Measurements from ENCODE around the gene CYP2S1. TPM values are rescaled to one million over a fixed set of nuclear protein-coding genes. Genes with fewer than 3 reads are reported as not detected.

Gene CYP2S1
- total and polyA plus RNA-seq, 2 donors, result 0.53 to 3.9 TPM

- H3K4me1 ChIP-seq (ENCODE audit: insufficient read depth), result no peaks in the 10 kb centered on the region
- 73% methylated on average over 9 of the region's 9 CpGs for whole genome bisulfite sequencing
- no peak overlapping the region for H3K27ac ChIP-seq (ENCODE audit: low read depth)
- H3K36me3 ChIP-seq (ENCODE audit: insufficient read depth), result no peaks in the 10 kb centered on the region
- H3K4me3 ChIP-seq (ENCODE audit: low read depth, low read length), result no peak overlapping the region
- no peak for DNase-seq (ENCODE audit: extremely low spot score)
These were observed 13.4 kb downstream of the CYP2S1 start for GRCh38 chr19:41206456-41206855.

DNA sequence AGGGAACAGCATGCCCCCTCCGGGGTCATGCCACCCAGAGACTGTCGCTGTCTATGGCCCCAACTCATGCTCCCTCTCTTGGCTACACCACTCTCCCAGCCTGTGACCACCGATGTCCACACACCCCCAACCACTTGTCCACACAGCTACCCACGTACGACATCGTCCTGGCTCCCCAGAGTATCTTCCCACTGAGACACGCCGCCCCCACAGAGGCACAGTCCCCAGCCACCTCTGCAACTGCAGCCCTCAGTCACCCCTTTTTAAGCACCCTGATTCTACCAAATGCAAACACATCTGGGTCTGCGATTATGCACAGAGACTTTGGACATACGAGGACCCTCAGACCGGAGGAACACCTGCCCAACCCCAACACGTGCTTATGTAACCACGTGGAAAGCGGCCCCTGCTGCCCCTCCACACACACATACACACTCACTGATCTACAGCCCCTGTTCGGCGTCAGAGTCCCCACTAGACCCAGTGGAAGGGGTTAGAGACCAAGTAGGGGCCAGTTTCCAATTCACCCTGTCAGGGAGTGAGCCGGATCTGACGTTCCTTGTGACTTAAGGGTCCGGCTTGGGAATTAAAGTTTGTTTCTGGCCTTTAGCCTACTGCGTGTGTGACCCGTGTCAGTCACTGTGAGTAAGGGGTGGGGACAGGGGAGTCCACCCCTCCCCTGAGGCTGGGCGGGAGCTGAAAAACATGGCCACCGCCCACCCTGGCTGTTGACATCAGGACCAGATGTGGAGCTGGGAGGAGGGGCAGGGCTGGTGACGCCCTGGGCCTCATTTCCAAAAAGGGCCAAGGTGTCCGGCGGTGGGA, 14.1 kb downstream of the CYP2S1 start:
- 53% methylated on average over 26 of the region's 26 CpGs for WGBS
- H3K27ac ChIP-seq (ENCODE audit: low read depth), result no peak overlapping the region
- H3K4me3 ChIP-seq (ENCODE audit: low read depth, low read length), result no peak overlapping the region
- no peak for DNase-seq (ENCODE audit: extremely low spot score)
- H3K36me3 ChIP-seq (ENCODE audit: insufficient read depth), result no peaks in the 10 kb centered on the region
- H3K4me1 ChIP-seq (ENCODE audit: insufficient read depth), result no peaks in the 10 kb centered on the region

DNA sequence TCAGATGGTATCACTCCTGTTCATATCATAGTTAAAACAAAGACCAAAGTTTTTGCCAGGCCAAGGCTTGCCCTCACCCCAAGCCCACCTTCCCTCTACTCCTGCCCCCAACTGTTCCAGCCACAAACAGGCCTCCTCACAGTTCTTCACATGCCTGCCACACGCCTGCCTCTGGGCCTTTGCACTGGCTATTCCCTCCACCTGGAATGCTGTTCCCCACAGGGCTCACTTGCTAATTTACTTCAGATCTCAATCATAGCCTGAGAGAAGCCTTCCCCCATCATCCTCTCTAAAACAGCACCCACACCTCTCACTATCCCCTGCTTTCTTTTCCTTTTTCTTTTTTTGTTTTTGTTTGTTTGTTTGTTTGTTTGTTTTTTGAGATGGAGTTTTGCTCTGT, 21.1 kb downstream of the CYP2S1 start:
- H3K4me1 ChIP-seq (ENCODE audit: insufficient read depth), result no peaks in the 10 kb centered on the region
- no peaks in the 10 kb centered on the region for H3K36me3 ChIP-seq (ENCODE audit: insufficient read depth)
- H3K27ac ChIP-seq (ENCODE audit: low read depth), result no peak overlapping the region
- no peak overlapping the region for H3K4me3 ChIP-seq (ENCODE audit: low read depth, low read length)
- no peak for DNase-seq (ENCODE audit: extremely low spot score)
- WGBS, result 96% methylated on average over 1 of the region's 1 CpG

DNA sequence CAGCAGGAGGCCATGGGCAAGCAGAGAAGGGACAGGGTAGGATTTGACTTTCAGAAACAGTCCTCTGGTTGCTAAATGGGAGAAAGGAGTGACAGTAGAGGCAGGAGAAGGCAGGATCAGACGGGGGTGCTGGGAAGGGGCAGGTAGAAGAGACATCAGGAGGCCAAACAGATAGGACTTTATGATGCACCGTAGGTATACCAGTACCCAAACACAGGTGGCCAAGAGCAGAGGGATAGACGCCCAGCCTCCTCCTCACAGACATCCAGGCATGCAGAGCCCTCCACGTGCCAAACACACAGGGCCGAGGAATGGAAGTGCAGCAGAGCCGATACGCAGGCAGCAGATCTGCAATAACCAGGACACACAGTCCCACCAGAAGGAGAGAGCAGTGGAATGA, 24.7 kb downstream of the CYP2S1 start:
- no peak overlapping the region for H3K27ac ChIP-seq (ENCODE audit: low read depth)
- 62% methylated on average over 7 of the region's 7 CpGs for WGBS
- DNase-seq (ENCODE audit: extremely low spot score), result no peak
- no peaks in the 10 kb centered on the region for H3K36me3 ChIP-seq (ENCODE audit: insufficient read depth)
- H3K4me1 ChIP-seq (ENCODE audit: insufficient read depth), result no peaks in the 10 kb centered on the region
- no peak overlapping the region for H3K4me3 ChIP-seq (ENCODE audit: low read depth, low read length)

- Histone ChIP-seq H3K27ac (ENCODE audit: low read depth) (peak overlapping the region; percentile 94), H3K4me3 (ENCODE audit: low read depth, low read length) (peak overlapping the region; percentile 70), H3K36me3 (ENCODE audit: insufficient read depth) (no peaks in the 10 kb centered on the region), H3K4me1 (ENCODE audit: insufficient read depth) (no peaks in the 10 kb centered on the region)
- DNase-seq (ENCODE audit: extremely low spot score), result no peak
- 61% methylated on average over 7 of the region's 7 CpGs for WGBS
These were observed 25.2 kb downstream of the CYP2S1 start for GRCh38 chr19:41218249-41218614.

GRCh38 chr19:41218615-41219507, 25.8 kb downstream of the CYP2S1 start, which contains the start of gene AXL:
Gene AXL (plus strand): TSS chr19:41219223. CDS start chr19:41219393, 170 bp downstream.
- peak; percentile 91 for DNase-seq (ENCODE audit: extremely low spot score)
- 3% methylated on average over 32 of the region's 32 CpGs for WGBS
- no peaks in the 10 kb centered on the region for H3K36me3 ChIP-seq (ENCODE audit: insufficient read depth)
- H3K4me3 ChIP-seq (ENCODE audit: low read depth, low read length), result peak within 1 kb of the TSS; percentile 70
- H3K4me1 ChIP-seq (ENCODE audit: insufficient read depth), result no peaks in the 10 kb centered on the region
- peak within 1 kb of the TSS; percentile 94 for H3K27ac ChIP-seq (ENCODE audit: low read depth)

DNA sequence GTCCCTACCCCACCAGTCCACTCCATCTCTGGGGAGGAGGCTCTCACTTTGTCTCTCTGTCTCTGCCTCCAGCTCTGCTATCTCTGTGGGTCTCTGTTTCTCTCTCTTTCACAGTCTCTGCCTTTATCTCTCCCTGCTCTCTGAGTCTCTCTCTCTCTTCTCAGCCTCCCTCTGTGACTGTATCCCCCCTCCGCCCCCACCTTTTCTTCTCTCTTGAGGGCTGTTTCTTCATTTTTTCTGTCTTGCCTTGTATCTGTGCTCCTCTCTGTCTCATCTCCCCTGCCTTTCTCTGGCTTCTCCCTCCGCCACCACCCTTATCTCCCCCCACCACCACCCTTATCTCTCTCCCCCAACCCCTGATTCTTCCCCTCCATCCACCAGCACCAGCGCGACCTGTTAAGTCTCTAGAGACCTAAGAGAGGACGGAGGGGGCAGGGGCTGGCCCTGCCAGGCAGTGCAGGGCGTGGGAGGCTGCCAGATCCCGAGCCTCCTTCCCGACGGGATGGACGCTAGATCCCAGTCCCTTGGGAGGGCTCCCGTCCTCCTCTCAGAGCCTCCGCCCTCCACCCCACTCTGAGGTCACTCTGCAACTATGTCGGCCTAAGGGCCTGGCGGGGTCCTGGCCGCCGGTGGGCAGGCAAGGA, 27.0 kb downstream of the CYP2S1 start:
- no peak for DNase-seq (ENCODE audit: extremely low spot score)
- Histone ChIP-seq H3K36me3 (ENCODE audit: insufficient read depth) (no peaks in the 10 kb centered on the region), H3K27ac (ENCODE audit: low read depth) (peak overlapping the region; percentile 94), H3K4me1 (ENCODE audit: insufficient read depth) (no peaks in the 10 kb centered on the region), H3K4me3 (ENCODE audit: low read depth, low read length) (peak overlapping the region; percentile 70)
- 16% methylated on average over 16 of the region's 16 CpGs for WGBS

DNA sequence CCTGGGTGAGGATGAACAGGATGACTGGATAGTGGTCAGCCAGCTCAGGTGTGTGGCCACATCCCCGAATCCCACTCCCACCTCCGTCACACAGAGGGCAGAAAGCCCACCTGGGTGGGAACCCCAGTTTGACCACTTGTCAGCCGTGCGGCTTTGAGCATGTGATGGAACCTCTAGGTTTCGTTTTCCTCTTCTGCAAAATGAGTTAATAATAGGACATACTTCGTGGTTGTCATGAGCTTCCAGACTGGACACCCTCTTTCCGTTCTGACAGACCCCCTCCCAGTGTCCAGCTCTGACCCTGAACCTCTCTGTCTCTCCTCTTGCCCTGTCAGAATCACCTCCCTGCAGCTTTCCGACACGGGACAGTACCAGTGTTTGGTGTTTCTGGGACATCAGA, 27.8 kb downstream of the CYP2S1 start:
- H3K27ac ChIP-seq (ENCODE audit: low read depth), result no peak overlapping the region
- no peak for DNase-seq (ENCODE audit: extremely low spot score)
- WGBS, result 63% methylated on average over 9 of the region's 9 CpGs
- no peaks in the 10 kb centered on the region for H3K4me1 ChIP-seq (ENCODE audit: insufficient read depth)
- H3K36me3 ChIP-seq (ENCODE audit: insufficient read depth), result no peaks in the 10 kb centered on the region
- H3K4me3 ChIP-seq (ENCODE audit: low read depth, low read length), result peak overlapping the region; percentile 70

DNA sequence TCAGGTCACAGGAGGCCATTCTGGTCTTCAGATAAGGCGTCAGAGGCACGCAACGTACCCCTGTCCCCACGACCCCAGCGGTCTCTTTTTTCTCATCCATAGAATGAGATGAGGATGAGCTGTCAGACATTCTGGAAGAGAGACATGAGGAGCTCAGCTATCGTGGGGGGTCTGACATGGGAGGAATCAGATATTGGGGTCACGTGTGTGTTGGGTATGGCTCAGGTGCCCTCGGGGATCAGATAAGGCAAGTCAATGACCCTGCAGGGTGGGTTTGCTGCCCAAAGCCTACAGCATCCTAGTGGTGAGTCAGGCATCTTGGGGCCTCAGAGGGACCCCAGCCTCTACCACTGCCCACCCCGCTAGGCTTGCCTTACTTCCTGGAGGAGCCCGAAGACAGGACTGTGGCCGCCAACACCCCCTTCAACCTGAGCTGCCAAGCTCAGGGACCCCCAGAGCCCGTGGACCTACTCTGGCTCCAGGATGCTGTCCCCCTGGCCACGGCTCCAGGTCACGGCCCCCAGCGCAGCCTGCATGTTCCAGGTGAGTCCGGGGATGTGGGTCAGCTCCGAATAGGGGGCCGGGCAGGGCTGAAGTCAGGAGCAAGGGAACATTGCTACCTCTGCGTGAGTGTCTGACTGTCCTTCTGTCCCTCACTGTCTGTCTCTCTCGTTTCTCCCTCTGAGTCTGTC, 28.6 kb downstream of the CYP2S1 start:
- H3K4me3 ChIP-seq (ENCODE audit: low read depth, low read length), result no peak overlapping the region
- 91% methylated on average over 20 of the region's 20 CpGs for WGBS
- no peaks in the 10 kb centered on the region for H3K36me3 ChIP-seq (ENCODE audit: insufficient read depth)
- no peaks in the 10 kb centered on the region for H3K4me1 ChIP-seq (ENCODE audit: insufficient read depth)
- no peak for DNase-seq (ENCODE audit: extremely low spot score)
- H3K27ac ChIP-seq (ENCODE audit: low read depth), result no peak overlapping the region

DNA sequence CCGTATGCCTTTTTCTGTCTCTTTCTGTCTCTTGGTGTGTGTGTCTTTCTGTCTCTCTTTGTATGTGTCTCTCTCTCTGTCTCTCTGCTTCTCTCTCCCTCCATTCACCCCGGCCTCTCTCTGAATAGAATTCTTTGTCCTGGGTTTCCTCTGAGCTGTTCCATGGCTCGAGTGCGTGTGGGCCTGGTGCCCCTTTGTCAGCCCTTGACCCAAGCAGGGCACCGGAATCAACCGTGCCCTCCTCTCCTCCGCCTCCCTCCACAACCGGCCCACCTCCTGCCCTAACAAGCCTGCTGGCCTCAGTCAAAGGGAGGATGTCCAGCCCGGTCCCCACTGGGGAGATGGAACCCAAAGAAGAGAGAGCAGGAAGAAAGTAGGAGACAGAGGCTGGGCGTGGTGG, 29.2 kb downstream of the CYP2S1 start:
- WGBS, result 85% methylated on average over 10 of the region's 10 CpGs
- DNase-seq (ENCODE audit: extremely low spot score), result no peak

GRCh38 chr19:41223431-41224234, 30.6 kb downstream of the CYP2S1 start:
- no peak for DNase-seq (ENCODE audit: extremely low spot score)
- Histone ChIP-seq H3K4me3 (ENCODE audit: low read depth, low read length) (no peak overlapping the region), H3K27ac (ENCODE audit: low read depth) (no peak overlapping the region), H3K36me3 (ENCODE audit: insufficient read depth) (no peaks in the 10 kb centered on the region), H3K4me1 (ENCODE audit: insufficient read depth) (no peaks in the 10 kb centered on the region)
- 46% methylated on average over 8 of the region's 8 CpGs for WGBS

More for the DNA sequence above, 29.2 kb downstream of the CYP2S1 start:
- Histone ChIP-seq H3K4me1 (ENCODE audit: insufficient read depth) (no peaks in the 10 kb centered on the region), H3K27ac (ENCODE audit: low read depth) (no peak overlapping the region), H3K36me3 (ENCODE audit: insufficient read depth) (no peaks in the 10 kb centered on the region), H3K4me3 (ENCODE audit: low read depth, low read length) (no peak overlapping the region)

DNA sequence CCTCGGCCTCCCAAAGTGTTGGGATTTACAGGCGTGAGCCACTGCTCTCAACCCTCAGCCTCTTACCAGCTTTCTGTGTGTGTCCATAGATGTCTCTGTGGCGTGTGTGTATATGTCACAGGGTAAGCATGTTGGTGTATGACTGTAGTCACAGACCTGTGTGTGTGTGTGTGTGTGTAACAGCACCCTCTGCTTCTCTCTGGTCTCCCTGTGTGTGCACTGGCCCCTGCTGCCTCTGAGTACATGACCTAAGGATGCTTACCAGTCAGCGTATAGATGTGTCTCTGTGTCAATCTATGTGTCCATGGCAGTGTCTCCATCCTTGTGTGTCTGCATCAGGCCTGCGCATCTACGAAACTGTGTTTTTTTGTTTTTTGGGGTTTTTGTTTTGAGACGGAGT, 31.6 kb downstream of the CYP2S1 start:
- Histone ChIP-seq H3K4me3 (ENCODE audit: low read depth, low read length) (no peak overlapping the region), H3K27ac (ENCODE audit: low read depth) (no peak overlapping the region), H3K36me3 (ENCODE audit: insufficient read depth) (no peaks in the 10 kb centered on the region), H3K4me1 (ENCODE audit: insufficient read depth) (no peaks in the 10 kb centered on the region)
- WGBS, result 94% methylated on average over 7 of the region's 7 CpGs
- DNase-seq (ENCODE audit: extremely low spot score), result no peak
